HEK293 (cell line): ENCODE measurements around the gene TRPM2.
"Not testable (repeated sequence)": the region's sequence is repeated elsewhere in the genome, so short reads cannot be mapped to it uniquely, and the experiment has no call there.

Experiments used
- TF ChIP-seq, protein P1 (sequence below): fragments of 450-650 bp; formaldehyde crosslinking; IDR thresholded peaks from 2 replicates; pipeline ENCODE4; 2016; ENCODE audit warnings: missing biosample characterization, missing genetic modification characterization
- TF ChIP-seq, protein P2 (sequence below): fragments of 450-650 bp; formaldehyde crosslinking; IDR thresholded peaks from 2 replicates; pipeline ENCODE4 v1.5.1; 2016; ENCODE audit warnings: missing biosample characterization, missing genetic modification characterization

DNA sequence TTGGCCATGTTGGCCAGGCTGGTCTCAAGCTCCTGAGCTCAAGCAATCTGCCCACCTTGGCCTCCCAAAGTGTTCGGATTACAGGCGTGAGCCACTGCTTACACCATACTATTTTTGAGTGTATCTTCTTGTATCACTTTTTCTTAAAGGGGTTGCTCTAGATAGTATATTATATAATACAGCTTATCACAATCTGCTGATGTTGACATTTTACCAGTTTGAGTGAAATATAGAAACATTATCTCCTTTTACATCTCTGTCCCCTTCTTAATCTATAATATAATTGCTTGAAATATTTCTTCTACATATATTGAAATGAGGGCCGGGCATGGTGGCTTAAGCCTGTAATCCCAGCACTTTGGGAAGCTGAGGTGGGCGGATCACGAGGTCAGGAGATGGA is 8.5 kb downstream of the TRPM2 start:
- TF ChIP-seq, protein P1, sequence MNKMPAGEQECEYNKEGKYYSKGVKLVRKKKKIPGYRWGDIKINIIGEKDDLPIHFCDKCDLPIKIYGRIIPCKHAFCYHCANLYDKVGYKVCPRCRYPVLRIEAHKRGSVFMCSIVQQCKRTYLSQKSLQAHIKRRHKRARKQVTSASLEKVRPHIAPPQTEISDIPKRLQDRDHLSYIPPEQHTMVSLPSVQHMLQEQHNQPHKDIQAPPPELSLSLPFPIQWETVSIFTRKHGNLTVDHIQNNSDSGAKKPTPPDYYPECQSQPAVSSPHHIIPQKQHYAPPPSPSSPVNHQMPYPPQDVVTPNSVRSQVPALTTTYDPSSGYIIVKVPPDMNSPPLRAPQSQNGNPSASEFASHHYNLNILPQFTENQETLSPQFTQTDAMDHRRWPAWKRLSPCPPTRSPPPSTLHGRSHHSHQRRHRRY (tag by site-specific recombination), result not testable (repeated sequence)
- TF ChIP-seq, protein P2, sequence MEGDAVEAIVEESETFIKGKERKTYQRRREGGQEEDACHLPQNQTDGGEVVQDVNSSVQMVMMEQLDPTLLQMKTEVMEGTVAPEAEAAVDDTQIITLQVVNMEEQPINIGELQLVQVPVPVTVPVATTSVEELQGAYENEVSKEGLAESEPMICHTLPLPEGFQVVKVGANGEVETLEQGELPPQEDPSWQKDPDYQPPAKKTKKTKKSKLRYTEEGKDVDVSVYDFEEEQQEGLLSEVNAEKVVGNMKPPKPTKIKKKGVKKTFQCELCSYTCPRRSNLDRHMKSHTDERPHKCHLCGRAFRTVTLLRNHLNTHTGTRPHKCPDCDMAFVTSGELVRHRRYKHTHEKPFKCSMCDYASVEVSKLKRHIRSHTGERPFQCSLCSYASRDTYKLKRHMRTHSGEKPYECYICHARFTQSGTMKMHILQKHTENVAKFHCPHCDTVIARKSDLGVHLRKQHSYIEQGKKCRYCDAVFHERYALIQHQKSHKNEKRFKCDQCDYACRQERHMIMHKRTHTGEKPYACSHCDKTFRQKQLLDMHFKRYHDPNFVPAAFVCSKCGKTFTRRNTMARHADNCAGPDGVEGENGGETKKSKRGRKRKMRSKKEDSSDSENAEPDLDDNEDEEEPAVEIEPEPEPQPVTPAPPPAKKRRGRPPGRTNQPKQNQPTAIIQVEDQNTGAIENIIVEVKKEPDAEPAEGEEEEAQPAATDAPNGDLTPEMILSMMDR, result not testable (repeated sequence)
